DND-41 (cell line): ENCODE results near the gene PHF2.

Source experiments
- EZH2 ChIP-seq: IDR thresholded peaks from 3 replicates; pipeline ENCODE4 v1.6.1; 2012; ENCODE audit warnings: borderline replicate concordance, low read depth, mild to moderate bottlenecking, moderate library complexity, low read length, inconsistent platforms; ENCODE audit not compliant: severe bottlenecking
- TF ChIP-seq, protein P1 (sequence below): IDR thresholded peaks from 2 replicates; pipeline ENCODE4 v1.5.1; 2012; ENCODE audit warnings: borderline replicate concordance, low read length, moderate library complexity, mild to moderate bottlenecking; ENCODE audit not compliant: poor library complexity, severe bottlenecking; ENCODE audit errors: extremely low read depth

DNA sequence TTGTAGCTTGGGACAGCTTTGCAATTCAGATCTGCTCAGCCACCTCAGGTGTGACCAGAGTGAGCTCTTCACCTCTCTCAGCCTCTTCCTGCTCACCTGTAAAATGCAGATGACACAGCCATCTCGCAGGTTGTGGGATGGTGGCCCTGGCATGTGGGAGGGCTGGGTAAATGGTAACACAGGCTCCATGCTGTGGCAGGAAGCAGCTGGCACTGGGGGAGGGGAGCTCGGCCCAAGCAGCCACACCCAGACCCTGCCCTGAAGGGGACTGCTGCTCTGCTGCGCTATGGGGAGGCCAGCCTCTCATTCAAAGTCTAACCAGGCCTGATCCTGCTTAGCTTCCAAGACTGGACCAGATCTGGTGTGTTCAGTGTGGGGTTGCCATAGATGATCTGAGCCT lies 24.1 kb downstream of the PHF2 start:
- TF ChIP-seq, protein P1, sequence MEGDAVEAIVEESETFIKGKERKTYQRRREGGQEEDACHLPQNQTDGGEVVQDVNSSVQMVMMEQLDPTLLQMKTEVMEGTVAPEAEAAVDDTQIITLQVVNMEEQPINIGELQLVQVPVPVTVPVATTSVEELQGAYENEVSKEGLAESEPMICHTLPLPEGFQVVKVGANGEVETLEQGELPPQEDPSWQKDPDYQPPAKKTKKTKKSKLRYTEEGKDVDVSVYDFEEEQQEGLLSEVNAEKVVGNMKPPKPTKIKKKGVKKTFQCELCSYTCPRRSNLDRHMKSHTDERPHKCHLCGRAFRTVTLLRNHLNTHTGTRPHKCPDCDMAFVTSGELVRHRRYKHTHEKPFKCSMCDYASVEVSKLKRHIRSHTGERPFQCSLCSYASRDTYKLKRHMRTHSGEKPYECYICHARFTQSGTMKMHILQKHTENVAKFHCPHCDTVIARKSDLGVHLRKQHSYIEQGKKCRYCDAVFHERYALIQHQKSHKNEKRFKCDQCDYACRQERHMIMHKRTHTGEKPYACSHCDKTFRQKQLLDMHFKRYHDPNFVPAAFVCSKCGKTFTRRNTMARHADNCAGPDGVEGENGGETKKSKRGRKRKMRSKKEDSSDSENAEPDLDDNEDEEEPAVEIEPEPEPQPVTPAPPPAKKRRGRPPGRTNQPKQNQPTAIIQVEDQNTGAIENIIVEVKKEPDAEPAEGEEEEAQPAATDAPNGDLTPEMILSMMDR = no peak
- TF ChIP-seq EZH2 = no peak
